ENCODE measurements around the gene TUBB4B. TPM values are rescaled to one million over a fixed set of nuclear protein-coding genes. Genes with fewer than 3 reads are reported as not detected.
"Not testable (repeated sequence)": the region's sequence is repeated elsewhere in the genome, so short reads cannot be mapped to it uniquely, and the experiment has no call there.

Gene TUBB4B
- polyA plus RNA-seq, 6 donors from 2014 or later: 22.7 to 53.2 (median 40.2) TPM

DNA sequence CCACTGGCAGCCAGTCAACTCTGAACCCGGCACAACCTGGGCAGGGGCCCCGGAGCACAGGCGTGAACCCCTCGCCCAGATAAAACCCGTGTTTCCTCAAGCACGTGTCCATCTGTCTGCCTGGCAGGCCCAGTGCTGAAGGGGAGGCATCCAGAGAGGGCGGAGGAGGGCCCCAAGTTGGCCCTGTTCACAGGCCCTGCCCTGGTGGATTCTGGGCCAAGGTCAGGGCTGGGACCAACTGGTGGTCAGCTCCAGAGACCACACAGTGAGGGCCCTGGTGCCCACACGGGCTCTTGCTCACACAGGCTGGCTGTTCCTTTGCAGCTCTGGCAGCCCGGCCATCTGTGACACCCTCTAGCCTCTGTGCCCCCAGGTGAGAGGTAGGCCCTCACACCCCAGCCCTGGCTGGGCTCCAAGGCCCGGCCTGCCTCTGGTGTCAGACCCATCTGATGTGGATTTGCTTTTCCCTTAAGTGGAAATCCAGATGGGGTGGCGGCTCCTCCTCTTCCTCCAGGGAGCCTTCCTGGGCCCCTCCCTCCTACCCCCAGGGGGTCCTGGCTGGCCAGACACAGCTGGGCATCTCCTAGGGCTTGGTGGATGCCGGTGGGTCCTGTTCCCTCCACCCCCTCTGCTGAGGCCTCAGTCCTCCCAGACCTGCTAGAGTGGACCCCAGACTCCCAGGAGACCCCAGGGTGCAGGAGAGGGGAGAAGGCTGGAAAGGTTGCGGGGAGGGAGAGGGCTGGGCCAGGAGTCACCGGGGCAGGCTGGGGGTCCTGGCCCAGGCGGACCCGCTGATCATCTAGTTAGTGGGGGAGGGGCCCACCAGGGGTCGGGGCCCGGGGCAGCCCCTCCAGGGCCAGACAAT, 9.5 kb downstream of the TUBB4B start:
- Mint-ChIP-seq H3K4me1 (peaks cover 6 to 12% (median 9%) of the 10 kb centered on the region in 3 donors), H3K27me3 (no peaks in the 10 kb centered on the region), H3K27ac (no peak overlapping the region), H3K4me3 (peak overlapping the region in 2 of 8 donors; percentile 21 to 43), H3K9me3 (no peaks in the 10 kb centered on the region), H3K36me3 (no peaks in the 10 kb centered on the region)
- no peak for DNase-seq
- no peak for ATAC-seq (ENCODE audit: low read depth in 2 of 2)

DNA sequence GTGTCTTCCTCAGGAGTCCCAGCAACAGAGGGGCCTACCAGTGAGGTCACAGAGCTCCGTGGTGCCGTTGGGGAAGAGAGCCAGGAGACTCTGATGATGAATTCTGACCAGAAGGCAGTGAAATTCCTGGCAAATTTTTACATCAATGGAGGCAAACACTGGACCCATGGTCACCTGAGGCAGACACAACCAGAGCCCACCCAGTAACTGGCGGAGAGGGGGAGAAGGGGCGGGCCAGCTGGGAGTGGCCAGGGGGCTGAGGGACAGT, 10.0 kb downstream of the TUBB4B start, which contains the start of gene STPG3:
Gene STPG3 (plus strand): TSS at position 93 of the 268 bp plus-strand sequence. CDS start 1 bp downstream, at position 94.
- no peak for ATAC-seq (ENCODE audit: low read depth in 2 of 2)
- Mint-ChIP-seq H3K27ac (no peak within 1 kb of the TSS), H3K36me3 (no peaks in the 10 kb centered on the region), H3K4me3 (peak within 1 kb of the TSS in 2 of 8 donors; percentile 21 to 43), H3K4me1 (peaks cover 9 to 13% (median 10%) of the 10 kb centered on the region in 3 donors), H3K27me3 (no peaks in the 10 kb centered on the region), H3K9me3 (no peaks in the 10 kb centered on the region)
- DNase-seq: no peak

DNA sequence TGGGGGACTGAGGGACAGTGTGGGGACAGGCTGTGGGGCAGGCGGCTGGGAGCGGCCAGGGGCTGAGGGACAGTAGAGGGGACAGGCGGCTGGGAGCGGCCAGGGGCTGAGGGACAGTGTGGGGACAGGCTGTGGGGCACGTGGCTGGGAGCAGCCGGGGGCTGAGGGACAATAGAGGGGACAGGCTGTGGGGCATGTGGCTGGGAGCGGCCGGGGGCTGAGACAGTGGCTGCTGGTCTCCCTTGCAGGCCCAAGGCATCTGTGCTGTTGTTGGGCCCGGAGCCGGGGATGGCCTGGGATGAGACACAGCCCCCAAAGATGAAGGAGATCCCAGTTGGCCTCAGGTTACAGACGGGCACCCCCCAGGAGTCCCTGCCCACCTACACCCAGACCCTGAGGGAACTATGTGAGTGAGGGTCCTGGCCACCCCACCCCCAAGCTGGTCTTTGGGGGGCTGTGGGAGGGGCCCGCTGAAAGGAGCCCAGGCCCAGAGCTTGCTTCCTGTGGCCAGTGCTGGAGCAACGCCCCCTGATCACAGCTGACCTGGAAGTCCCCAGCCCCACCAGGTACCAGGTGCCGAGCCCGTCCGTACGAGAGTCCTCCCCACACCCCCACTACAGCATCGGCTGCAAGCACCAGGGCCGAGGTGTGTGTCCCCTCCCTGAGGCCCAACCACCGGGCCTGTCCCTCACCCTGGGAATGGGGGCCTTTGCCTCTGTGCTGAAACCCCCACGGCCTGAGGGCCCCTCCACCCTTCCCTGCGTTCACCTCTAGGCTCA, 10.6 kb downstream of the TUBB4B start:
- DNase-seq (no peak), ATAC-seq (ENCODE audit: low read depth in 2 of 2) (no peak)
- Mint-ChIP-seq H3K27me3 (no peaks in the 10 kb centered on the region), H3K27ac (no peak overlapping the region), H3K4me1 (peaks cover 9 to 18% (median 16%) of the 10 kb centered on the region in 3 donors), H3K4me3 (peak overlapping the region in 1 of 8 donors; percentile 43), H3K36me3 (no peaks in the 10 kb centered on the region), H3K9me3 (no peaks in the 10 kb centered on the region)

DNA sequence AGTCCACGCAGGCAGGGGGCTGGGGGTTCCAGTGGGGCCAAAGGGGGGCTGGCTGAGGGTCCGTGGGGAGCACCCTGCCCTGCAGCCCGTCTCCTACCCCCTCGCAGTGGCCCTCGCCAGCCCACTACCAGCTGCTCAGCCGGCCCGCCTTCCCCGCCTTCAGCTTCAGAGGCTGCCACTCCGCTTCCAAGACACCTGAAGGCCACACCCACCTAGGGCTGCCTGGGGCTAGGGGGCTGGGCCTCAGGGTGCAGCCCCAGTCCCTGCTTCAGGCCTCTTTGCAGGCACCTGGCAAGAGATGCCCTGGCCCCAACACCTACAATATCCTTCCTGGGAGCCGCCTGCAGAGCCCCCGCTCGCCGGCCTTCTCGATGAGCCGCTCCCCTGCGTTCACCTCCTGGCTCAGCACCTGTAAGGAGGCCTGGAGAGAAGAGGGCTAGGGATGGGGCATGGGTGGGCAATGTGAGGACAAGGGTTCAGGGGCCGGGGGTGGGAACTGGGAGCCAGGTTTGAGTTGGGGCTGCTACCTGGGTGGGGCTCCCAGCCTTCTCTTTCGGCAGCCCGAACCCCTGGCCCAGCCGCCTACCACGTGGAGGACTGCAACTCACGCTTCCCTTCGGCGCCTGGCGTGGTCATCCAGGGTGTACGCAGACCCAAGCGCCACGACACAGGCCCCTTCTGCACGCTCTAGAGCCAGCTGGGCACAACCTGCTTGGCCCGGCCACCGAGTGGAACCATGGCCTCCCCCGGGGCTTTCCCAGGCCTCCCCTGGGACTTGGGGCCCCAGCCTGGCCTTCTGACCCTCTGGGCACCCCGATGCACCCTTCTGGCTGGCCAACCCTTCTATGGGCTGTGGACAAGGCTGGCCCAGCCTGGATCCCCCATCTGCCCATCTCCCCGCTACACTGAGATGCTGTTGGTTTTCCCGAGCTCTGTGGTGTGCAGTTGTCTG, 11.7 kb downstream of the TUBB4B start:
- ATAC-seq (ENCODE audit: low read depth in 2 of 2) (no peak), DNase-seq (no peak)
- Mint-ChIP-seq H3K4me1 (peaks cover 9 to 23% (median 22%) of the 10 kb centered on the region in 3 donors), H3K27me3 (no peaks in the 10 kb centered on the region), H3K4me3 (peak overlapping the region in 3 of 8 donors; percentile 28 to 86 (median 32)), H3K36me3 (no peaks in the 10 kb centered on the region), H3K9me3 (no peaks in the 10 kb centered on the region), H3K27ac (no peak overlapping the region)

DNA sequence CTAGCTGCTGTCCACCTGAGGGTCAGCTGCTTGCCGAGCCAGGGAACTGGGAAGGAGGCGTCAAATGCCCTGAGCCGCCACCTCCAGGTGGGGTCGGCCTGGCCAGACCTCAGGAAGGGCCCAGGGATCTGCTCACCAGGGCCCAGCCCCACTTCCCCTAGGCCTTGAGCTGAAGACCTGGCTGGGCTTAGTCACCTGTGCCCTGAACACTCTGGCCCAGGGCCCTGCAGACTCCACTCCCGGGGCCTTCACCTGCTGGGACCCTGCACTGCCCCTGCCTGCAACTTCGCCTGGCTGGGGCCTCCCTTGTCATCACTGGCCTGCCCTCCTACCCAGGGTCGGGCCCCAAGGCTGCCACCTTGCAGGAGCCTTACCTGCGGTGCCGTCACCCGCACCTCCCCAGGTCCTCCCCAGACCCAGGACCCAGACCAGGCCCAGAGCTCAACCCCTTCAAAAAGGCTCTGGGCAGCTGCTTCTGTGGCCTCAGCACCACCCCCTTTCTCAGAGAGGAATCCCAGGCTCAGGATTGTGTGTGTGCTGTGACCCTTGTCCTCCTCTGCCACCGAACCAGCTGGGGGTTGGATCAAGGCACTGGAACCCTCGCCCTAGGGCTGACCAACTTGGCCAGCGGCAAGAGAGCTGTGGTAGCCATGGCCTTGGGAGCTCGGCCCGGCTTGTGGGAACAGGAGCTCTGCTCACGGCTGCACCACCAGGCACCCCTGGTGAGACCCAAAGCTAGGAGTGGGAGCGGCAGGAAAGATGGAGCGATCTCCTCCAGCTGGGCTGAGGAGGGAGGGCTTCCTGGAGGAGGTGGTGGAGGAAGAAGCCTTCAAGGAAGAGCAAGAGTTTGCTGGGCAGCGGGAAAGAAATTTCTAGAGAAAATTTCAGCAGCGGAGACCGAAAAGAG, 12.9 kb downstream of the TUBB4B start:
- no peaks in the 10 kb centered on the region for H3K36me3 Mint-ChIP-seq
- H3K27me3 Mint-ChIP-seq: no peaks in the 10 kb centered on the region
- no peaks in the 10 kb centered on the region for H3K9me3 Mint-ChIP-seq
- DNase-seq: no peak
- peaks cover 9 to 24% (median 22%) of the 10 kb centered on the region in 3 donors for H3K4me1 Mint-ChIP-seq
- no peak for ATAC-seq (ENCODE audit: low read depth in 2 of 2)
- H3K4me3 Mint-ChIP-seq: peak overlapping the region; percentile 86 to 95 (median 88)
- peak overlapping the region in 3 of 6 donors; percentile 63 to 73 (median 70) for H3K27ac Mint-ChIP-seq

DNA sequence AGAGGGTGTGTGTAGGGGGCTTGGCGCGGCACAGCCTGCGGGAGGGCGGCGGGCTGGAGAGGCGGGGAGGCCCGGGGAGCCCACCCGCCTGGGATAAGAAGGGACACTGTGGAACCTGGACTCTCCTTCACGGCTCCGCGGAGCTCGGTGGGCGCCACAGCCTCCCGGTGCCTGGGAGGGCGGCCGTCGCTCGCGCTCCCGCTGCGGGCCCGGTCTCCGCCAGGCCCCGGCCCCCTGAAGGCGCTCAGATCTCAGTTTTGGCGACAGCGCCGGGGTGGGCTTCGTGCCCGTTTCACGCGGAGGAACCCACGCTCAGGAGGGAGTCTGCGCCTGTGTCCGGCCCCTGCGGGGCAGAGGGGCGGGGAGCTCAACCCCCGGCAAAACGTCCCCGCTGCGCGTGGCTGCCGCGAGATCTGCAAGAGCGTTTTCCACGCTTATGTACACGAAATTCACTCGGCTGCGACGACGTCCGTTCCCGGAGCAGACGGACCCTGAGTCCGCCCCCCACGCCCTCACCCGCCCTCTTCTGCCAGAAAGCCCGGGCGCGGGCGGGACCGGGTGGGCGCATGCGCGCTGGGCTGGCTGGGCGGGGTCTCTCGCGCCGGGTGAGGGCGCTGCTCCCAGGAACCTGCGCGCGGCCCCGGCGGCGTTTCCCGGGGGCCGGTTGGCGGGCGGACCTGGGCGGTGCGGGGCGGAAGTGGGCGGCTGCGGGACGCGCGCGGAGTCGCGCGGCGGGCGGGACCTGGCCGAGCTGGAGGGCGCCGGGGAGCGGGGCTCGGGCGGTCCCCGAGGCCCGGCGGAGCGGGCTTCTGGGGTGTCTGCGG, 13.7 kb downstream of the TUBB4B start, which contains the start of gene NELFB:
Gene NELFB (plus strand): TSS at position 704 of the 824 bp plus-strand sequence.
- Mint-ChIP-seq H3K4me1 (peaks cover 9 to 27% (median 22%) of the 10 kb centered on the region in 3 donors), H3K4me3 (peak within 1 kb of the TSS; percentile 86 to 95 (median 90)), H3K27ac (peak within 1 kb of the TSS in 5 of 6 donors; percentile 63 to 73 (median 67)), H3K9me3 (no peaks in the 10 kb centered on the region), H3K27me3 (no peaks in the 10 kb centered on the region), H3K36me3 (no peaks in the 10 kb centered on the region)
- ATAC-seq (ENCODE audit: low read depth in 2 of 2): peak; percentile 84 to 90
- DNase-seq: peak; percentile 97

DNA sequence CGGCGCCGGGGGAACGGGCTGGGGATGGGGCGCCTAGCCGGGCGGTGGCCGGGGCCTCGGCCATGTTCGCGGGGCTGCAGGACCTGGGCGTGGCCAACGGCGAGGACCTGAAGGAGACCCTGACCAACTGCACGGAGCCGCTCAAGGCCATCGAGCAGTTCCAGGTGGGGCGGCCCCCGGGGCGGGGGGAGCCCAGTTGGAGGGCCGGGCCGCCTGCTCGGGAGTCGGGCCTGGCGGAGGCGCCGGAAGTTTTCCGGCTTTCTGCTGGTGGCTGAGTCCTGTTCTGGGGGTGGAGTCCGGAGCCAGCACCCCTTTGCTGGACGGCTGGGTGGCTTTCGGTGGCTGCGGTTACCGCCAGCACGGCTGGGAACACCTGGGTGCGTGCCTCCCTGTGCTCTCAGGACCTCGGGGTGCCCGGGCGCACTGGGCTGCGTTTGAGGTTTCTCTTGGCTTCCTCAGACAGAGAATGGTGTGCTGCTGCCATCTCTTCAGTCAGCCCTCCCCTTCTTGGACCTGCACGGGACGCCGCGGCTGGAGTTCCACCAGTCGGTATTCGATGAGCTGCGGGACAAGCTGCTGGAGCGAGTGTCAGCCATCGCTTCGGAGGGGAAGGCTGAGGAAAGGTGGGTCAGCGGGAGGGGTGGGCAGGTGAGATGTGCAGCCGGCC, 14.5 kb downstream of the TUBB4B start:
- Mint-ChIP-seq H3K36me3 (no peaks in the 10 kb centered on the region), H3K4me3 (peak overlapping the region; percentile 81 to 95 (median 90)), H3K4me1 (peaks cover 9 to 27% (median 22%) of the 10 kb centered on the region in 3 donors), H3K27ac (peak overlapping the region in 3 of 6 donors; percentile 26 to 67 (median 67)), H3K27me3 (no peaks in the 10 kb centered on the region), H3K9me3 (no peaks in the 10 kb centered on the region)
- ATAC-seq (ENCODE audit: low read depth in 2 of 2) (peak in 1 of 2 donors; percentile 10), DNase-seq (no peak)

DNA sequence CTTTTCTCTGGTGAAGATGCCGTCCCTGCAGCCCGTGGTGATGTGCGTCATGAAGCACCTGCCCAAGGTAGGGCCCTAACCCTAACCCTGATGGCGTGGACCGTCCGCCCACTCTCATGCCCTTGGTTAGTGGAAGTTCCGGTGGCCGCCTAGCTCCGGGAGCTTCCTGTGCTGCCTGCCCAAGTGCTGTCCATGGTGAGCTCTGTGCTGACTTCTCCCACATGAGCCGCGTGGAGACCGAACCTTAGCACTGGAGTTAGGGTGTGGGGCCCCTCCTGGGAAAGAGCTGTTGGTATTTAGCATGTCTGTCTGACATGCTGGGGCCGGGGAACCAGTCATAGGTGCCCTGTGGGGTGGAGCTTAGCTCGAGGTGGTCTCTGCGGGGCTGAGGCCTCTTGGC, 15.3 kb downstream of the TUBB4B start:
- no peak for DNase-seq
- H3K36me3 Mint-ChIP-seq: no peaks in the 10 kb centered on the region
- peaks cover 5 to 27% (median 22%) of the 10 kb centered on the region in 3 donors for H3K4me1 Mint-ChIP-seq
- H3K4me3 Mint-ChIP-seq: peak overlapping the region; percentile 81 to 95 (median 90)
- no peaks in the 10 kb centered on the region for H3K27me3 Mint-ChIP-seq
- no peak overlapping the region for H3K27ac Mint-ChIP-seq
- no peak for ATAC-seq (ENCODE audit: low read depth in 2 of 2)
- H3K9me3 Mint-ChIP-seq: no peaks in the 10 kb centered on the region

DNA sequence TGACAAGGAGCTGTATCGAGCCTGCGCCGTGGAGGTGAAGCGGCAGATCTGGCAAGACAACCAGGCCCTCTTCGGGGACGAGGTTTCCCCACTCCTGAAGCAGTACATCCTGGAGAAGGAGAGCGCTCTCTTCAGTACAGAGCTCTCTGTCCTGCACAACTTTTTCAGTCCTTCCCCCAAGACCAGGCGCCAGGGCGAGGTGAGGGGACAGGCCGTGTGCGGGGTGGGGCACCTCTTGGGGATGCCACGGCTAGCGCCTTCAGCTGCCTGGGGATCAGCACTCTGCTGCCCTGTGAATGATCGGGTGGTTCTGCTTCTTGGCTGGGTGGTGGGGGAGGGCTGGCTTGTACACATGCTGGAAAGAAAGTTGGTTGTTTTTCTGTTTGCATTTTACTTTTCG, 15.8 kb downstream of the TUBB4B start:
- Mint-ChIP-seq H3K9me3 (peaks cover 0 to 2% (median 0%) of the 10 kb centered on the region in 7 donors), H3K36me3 (no peaks in the 10 kb centered on the region), H3K4me1 (peaks cover 8 to 27% (median 22%) of the 10 kb centered on the region in 3 donors), H3K27me3 (no peaks in the 10 kb centered on the region), H3K27ac (no peak overlapping the region), H3K4me3 (peak overlapping the region; percentile 81 to 95 (median 90))
- DNase-seq: no peak
- ATAC-seq (ENCODE audit: low read depth in 2 of 2): no peak

DNA sequence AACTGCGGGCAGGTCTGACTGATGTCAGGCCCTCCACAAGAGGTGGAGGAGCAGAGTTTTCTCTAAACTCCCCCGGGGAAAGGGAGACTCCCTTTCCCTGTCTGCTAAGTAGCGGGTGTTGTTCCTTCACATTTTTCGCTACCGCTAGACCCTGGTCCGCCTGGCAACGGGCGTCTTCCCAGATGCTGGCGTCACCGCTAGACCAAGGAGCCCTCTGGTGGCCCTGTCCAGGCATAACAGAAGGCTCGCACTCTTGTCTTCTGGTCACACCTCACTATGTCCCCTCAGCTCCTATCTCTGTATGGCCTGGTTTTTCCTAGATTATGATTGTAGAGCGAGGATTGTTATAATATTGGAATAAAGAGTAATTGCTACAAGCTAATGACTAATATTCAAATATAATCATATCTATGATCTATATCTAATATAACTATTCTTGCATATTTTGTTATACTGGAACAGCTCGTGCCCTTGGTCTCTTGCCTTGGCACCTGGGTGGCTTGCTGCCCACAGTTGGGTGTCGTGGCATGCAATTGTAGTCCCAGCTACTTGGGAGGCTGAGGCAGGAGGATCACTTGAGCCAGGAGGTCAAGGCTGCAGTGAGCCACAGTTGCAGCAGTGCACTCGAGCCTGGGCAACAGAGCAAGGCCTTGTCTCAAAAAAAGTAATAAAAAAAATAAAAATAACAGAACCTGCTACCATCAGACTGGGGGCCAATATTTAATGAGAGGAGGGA, 21.3 kb downstream of the TUBB4B start:
- not testable (repeated sequence) for H3K9me3 Mint-ChIP-seq; DNase-seq; H3K27me3 Mint-ChIP-seq; H3K36me3 Mint-ChIP-seq; H3K4me1 Mint-ChIP-seq; H3K4me3 Mint-ChIP-seq; H3K27ac Mint-ChIP-seq; ATAC-seq (ENCODE audit: low read depth in 2 of 2)
